ENCODE measurements around the gene ADPRM.

DNA sequence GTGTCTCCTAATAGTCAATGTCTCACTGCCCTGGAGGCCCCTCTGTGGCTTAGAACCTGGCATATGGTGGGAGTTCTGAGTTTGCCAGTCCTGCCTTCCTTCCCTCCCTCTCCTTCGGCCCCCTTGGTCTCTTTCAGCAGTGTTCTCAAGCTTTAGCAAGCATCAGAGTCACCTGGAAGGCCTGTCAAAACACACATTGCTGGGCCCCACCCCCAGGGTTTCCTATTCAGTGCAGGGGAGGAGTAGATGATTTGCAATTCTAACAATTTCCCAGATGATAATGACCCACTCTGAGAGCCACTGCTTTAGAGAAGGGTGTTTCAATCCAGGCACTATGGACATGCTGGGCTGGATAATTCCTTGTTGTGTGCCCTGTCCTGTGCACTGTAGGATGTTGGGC, 58.8 kb downstream of the ADPRM start:
- TF ChIP-seq, protein P1, sequence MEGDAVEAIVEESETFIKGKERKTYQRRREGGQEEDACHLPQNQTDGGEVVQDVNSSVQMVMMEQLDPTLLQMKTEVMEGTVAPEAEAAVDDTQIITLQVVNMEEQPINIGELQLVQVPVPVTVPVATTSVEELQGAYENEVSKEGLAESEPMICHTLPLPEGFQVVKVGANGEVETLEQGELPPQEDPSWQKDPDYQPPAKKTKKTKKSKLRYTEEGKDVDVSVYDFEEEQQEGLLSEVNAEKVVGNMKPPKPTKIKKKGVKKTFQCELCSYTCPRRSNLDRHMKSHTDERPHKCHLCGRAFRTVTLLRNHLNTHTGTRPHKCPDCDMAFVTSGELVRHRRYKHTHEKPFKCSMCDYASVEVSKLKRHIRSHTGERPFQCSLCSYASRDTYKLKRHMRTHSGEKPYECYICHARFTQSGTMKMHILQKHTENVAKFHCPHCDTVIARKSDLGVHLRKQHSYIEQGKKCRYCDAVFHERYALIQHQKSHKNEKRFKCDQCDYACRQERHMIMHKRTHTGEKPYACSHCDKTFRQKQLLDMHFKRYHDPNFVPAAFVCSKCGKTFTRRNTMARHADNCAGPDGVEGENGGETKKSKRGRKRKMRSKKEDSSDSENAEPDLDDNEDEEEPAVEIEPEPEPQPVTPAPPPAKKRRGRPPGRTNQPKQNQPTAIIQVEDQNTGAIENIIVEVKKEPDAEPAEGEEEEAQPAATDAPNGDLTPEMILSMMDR (IDR thresholded peaks at IDR 0.05) = no peak
- TF ChIP-seq EZH2 (IDR thresholded peaks at IDR 0.05) (no peak), EZH2phosphoT487 (IDR thresholded peaks at IDR 0.05) (no peak)

Measured in neural progenitor cell (in vitro differentiated cells).